ENCODE data around the gene ESM1. TPM values are rescaled to one million over a fixed set of nuclear protein-coding genes. Genes with fewer than 3 reads are reported as not detected.
A peak's percentile ranks its signal among the peaks of the same experiment; 100 is the strongest.

ESM1 gene
- total RNA-seq (0.35 and 1.7 TPM in 2 replicates), polyA plus RNA-seq (0.48 TPM in 1 of 2 replicates, not detected in the other)

- H3K4me3 ChIP-seq: no peak within 1 kb of the TSS
- H3K27ac ChIP-seq: peak within 1 kb of the TSS; percentile 13
- H3K4me1 ChIP-seq (ENCODE audit: low read depth): peaks cover 16% of the 10 kb centered on the region
- DNase-seq (ENCODE audit: low read depth in 1 of 2, low spot score in 1 of 2): peak in 1 of 2 donors; percentile 49
- no peaks in the 10 kb centered on the region for H3K9me3 ChIP-seq (ENCODE audit: low read depth)
- H3K36me3 ChIP-seq: no peaks in the 10 kb centered on the region
- no peak for TF ChIP-seq CTCF (IDR thresholded peaks at IDR 0.05; ENCODE audit: low read depth, low read length)
- H3K27me3 ChIP-seq: no peaks in the 10 kb centered on the region
Observed at GRCh38 chr5:54985301-54986268, at the start of gene ESM1. Gene ESM1 (minus strand): TSS chr5:54985593. CDS start chr5:54985517, 76 bp downstream.

- Histone ChIP-seq H3K4me3 (no peak overlapping the region), H3K4me1 (ENCODE audit: low read depth) (peaks cover 18% of the 10 kb centered on the region), H3K27ac (no peak overlapping the region), H3K9me3 (ENCODE audit: low read depth) (no peaks in the 10 kb centered on the region), H3K36me3 (no peaks in the 10 kb centered on the region), H3K27me3 (no peaks in the 10 kb centered on the region)
- TF ChIP-seq CTCF (IDR thresholded peaks at IDR 0.05; ENCODE audit: low read depth, low read length): no peak
- no peak for DNase-seq (ENCODE audit: low read depth in 1 of 2, low spot score in 1 of 2)
Observed at GRCh38 chr5:55033568-55033967, 48.2 kb upstream of the ESM1 start.

- peaks cover 13% of the 10 kb centered on the region for H3K4me1 ChIP-seq (ENCODE audit: low read depth)
- TF ChIP-seq CTCF (IDR thresholded peaks at IDR 0.05; ENCODE audit: low read depth, low read length): no peak
- H3K9me3 ChIP-seq (ENCODE audit: low read depth): no peaks in the 10 kb centered on the region
- H3K4me3 ChIP-seq: no peak overlapping the region
- H3K27ac ChIP-seq: no peak overlapping the region
- H3K27me3 ChIP-seq: no peaks in the 10 kb centered on the region
- no peaks in the 10 kb centered on the region for H3K36me3 ChIP-seq
- no peak for DNase-seq (ENCODE audit: low read depth in 1 of 2, low spot score in 1 of 2)
Observed at GRCh38 chr5:55031492-55031891, 46.1 kb upstream of the ESM1 start.

- Histone ChIP-seq H3K4me3 (no peak overlapping the region), H3K27me3 (no peaks in the 10 kb centered on the region)
Observed at GRCh38 chr5:55030676-55031369, 45.4 kb upstream of the ESM1 start.

More at GRCh38 chr5:55030676-55031369, 45.4 kb upstream of the ESM1 start:
- Histone ChIP-seq H3K4me1 (ENCODE audit: low read depth) (peaks cover 7% of the 10 kb centered on the region), H3K36me3 (no peaks in the 10 kb centered on the region), H3K9me3 (ENCODE audit: low read depth) (no peaks in the 10 kb centered on the region), H3K27ac (no peak overlapping the region)
- no peak for DNase-seq (ENCODE audit: low read depth in 1 of 2, low spot score in 1 of 2)
- TF ChIP-seq CTCF (IDR thresholded peaks at IDR 0.05; ENCODE audit: low read depth, low read length): no peak

All from cardiac muscle cell (in vitro differentiated cells and primary cell).